Large intestine (tissue), 3 donors: ENCODE measurements around the gene LIMD2. TPM values are rescaled to one million over a fixed set of nuclear protein-coding genes. Genes with fewer than 3 reads are reported as not detected.

Experiments used
- DNase-seq, 2 donors: peaks; one replicate each; pipeline versions ENCODE4 v3.0.0 to v3.0.0-alpha.2; 2013
- H3K27ac ChIP-seq: one replicate; pipeline ENCODE4 v1.5.1; 2013; ENCODE audit warnings: low read length
- H3K27me3 ChIP-seq: 2 replicates; pipeline ENCODE4 v1.6.1; 2013; ENCODE audit warnings: low read length; ENCODE audit not compliant: control insufficient read depth, insufficient read depth
- H3K36me3 ChIP-seq: 2 replicates; pipeline ENCODE4 v1.6.1; 2013; ENCODE audit warnings: low read length; ENCODE audit not compliant: control insufficient read depth, insufficient read depth
- H3K4me1 ChIP-seq: one replicate; pipeline ENCODE4 v1.6.1; 2013; ENCODE audit warnings: low read length; ENCODE audit not compliant: control insufficient read depth, insufficient read depth
- H3K4me3 ChIP-seq: one replicate; pipeline ENCODE4 v1.5.1; 2013; ENCODE audit warnings: low read length
- H3K9me3 ChIP-seq: one replicate; pipeline ENCODE4 v1.6.1; 2013; ENCODE audit warnings: mild to moderate bottlenecking, low read depth, low read length, moderate library complexity; ENCODE audit not compliant: control insufficient read depth
- WGBS: methylation state at CpG from one replicate; pipeline ENCODE4 v1.1.5; 2013; ENCODE audit warnings: low lambda C conversion rate; ENCODE audit not compliant: insufficient coverage; 5-methylcytosine and 5-hydroxymethylcytosine counted together
- polyA plus RNA-seq: library from polyadenylated mRNA; unstranded; fragments of 120-200 nt; gene quantifications from one replicate; pipeline ENCODE4 v1.2.1, GENCODE V29; 2013

LIMD2 gene
- polyA plus RNA-seq, 1 donor, result 19.4 TPM

GRCh38 chr17:63659850-63660249, 40.1 kb downstream of the LIMD2 start:
- DNase-seq, result no peak
- Histone ChIP-seq H3K27ac (no peak overlapping the region), H3K4me1 (no peaks in the 10 kb centered on the region), H3K36me3 (peaks cover 19% of the 10 kb centered on the region), H3K27me3 (no peaks in the 10 kb centered on the region), H3K4me3 (no peak overlapping the region), H3K9me3 (no peaks in the 10 kb centered on the region)
- WGBS, result 100% methylated on average over 2 of the region's 3 CpGs

- no peaks in the 10 kb centered on the region for H3K9me3 ChIP-seq
- WGBS, result no CpG with 5 or more reads among the region's 1 CpG
- DNase-seq, result no peak
- H3K4me3 ChIP-seq, result no peak overlapping the region
- H3K27me3 ChIP-seq, result no peaks in the 10 kb centered on the region
- no peaks in the 10 kb centered on the region for H3K4me1 ChIP-seq
- no peak overlapping the region for H3K27ac ChIP-seq
- peaks cover 19% of the 10 kb centered on the region for H3K36me3 ChIP-seq
Observed at GRCh38 chr17:63658366-63658765, 41.6 kb downstream of the LIMD2 start.

GRCh38 chr17:63657786-63658185, 42.1 kb downstream of the LIMD2 start:
- Histone ChIP-seq H3K27me3 (no peaks in the 10 kb centered on the region), H3K9me3 (no peaks in the 10 kb centered on the region), H3K27ac (no peak overlapping the region), H3K4me1 (no peaks in the 10 kb centered on the region), H3K36me3 (peaks cover 19% of the 10 kb centered on the region), H3K4me3 (no peak overlapping the region)
- no peak for DNase-seq
- WGBS, result 100% methylated on average over 1 of the region's 3 CpGs

- H3K4me3 ChIP-seq, result no peak overlapping the region
- no peaks in the 10 kb centered on the region for H3K9me3 ChIP-seq
- no peaks in the 10 kb centered on the region for H3K27me3 ChIP-seq
- 80% methylated on average over 1 of the region's 2 CpGs for WGBS
- peaks cover 9% of the 10 kb centered on the region for H3K36me3 ChIP-seq
- H3K27ac ChIP-seq, result no peak overlapping the region
- no peaks in the 10 kb centered on the region for H3K4me1 ChIP-seq
- no peak for DNase-seq
Observed at GRCh38 chr17:63653050-63653449, 46.9 kb downstream of the LIMD2 start.

GRCh38 chr17:63652106-63652505, 47.8 kb downstream of the LIMD2 start:
- no peak overlapping the region for H3K27ac ChIP-seq

GRCh38 chr17:63649813-63650212, 50.1 kb downstream of the LIMD2 start:
- no peaks in the 10 kb centered on the region for H3K4me1 ChIP-seq
- H3K9me3 ChIP-seq, result no peaks in the 10 kb centered on the region
- no peak overlapping the region for H3K4me3 ChIP-seq
- no peak for DNase-seq
- no peak overlapping the region for H3K27ac ChIP-seq
- no CpG with 5 or more reads among the region's 1 CpG for WGBS
- H3K36me3 ChIP-seq, result peaks cover 20% of the 10 kb centered on the region
- H3K27me3 ChIP-seq, result no peaks in the 10 kb centered on the region

More at GRCh38 chr17:63652106-63652505, 47.8 kb downstream of the LIMD2 start:
- no peak for DNase-seq
- no peaks in the 10 kb centered on the region for H3K9me3 ChIP-seq
- H3K4me1 ChIP-seq, result no peaks in the 10 kb centered on the region
- no peaks in the 10 kb centered on the region for H3K27me3 ChIP-seq
- WGBS, result 100% methylated on average over 2 of the region's 3 CpGs
- H3K36me3 ChIP-seq, result peaks cover 11% of the 10 kb centered on the region
- no peak overlapping the region for H3K4me3 ChIP-seq

- Histone ChIP-seq H3K36me3 (peaks cover 20% of the 10 kb centered on the region), H3K27ac (no peak overlapping the region), H3K27me3 (no peaks in the 10 kb centered on the region), H3K9me3 (no peaks in the 10 kb centered on the region), H3K4me3 (no peak overlapping the region), H3K4me1 (no peaks in the 10 kb centered on the region)
- no peak for DNase-seq
Observed at GRCh38 chr17:63647936-63648335, 52.0 kb downstream of the LIMD2 start.

GRCh38 chr17:63647065-63647725, 52.7 kb downstream of the LIMD2 start:
- no CpG with 5 or more reads among the region's 4 CpGs for WGBS
- Histone ChIP-seq H3K9me3 (no peaks in the 10 kb centered on the region), H3K27me3 (no peaks in the 10 kb centered on the region), H3K27ac (no peak overlapping the region), H3K36me3 (peaks cover 16% of the 10 kb centered on the region), H3K4me3 (no peak overlapping the region), H3K4me1 (no peaks in the 10 kb centered on the region)
- DNase-seq, result no peak

GRCh38 chr17:63646488-63646806, 53.5 kb downstream of the LIMD2 start:
- H3K4me1 ChIP-seq, result no peaks in the 10 kb centered on the region
- H3K36me3 ChIP-seq, result peaks cover 16% of the 10 kb centered on the region
- H3K27ac ChIP-seq, result no peak overlapping the region

More at GRCh38 chr17:63646488-63646806, 53.5 kb downstream of the LIMD2 start:
- Histone ChIP-seq H3K4me3 (no peak overlapping the region), H3K9me3 (no peaks in the 10 kb centered on the region), H3K27me3 (no peaks in the 10 kb centered on the region)
- no peak for DNase-seq
- WGBS, result no CpG with 5 or more reads among the region's 1 CpG
